Glutamatergic neuron (in vitro differentiated cells): ENCODE results near the gene MSRB1. TPM values are rescaled to one million over a fixed set of nuclear protein-coding genes. Genes with fewer than 3 reads are reported as not detected.

Experiments used
- DNase-seq: peaks from one replicate; pipeline ENCODE4 v3.0.0; 2022
- H3K27ac Mint-ChIP-seq: one replicate; pipeline ENCODE4 v1.8.0; 2020; ENCODE audit warnings: mild to moderate bottlenecking, mixed read lengths, inconsistent platforms; ENCODE audit not compliant: unreplicated experiment
- H3K27me3 Mint-ChIP-seq: one replicate; pipeline ENCODE4 v1.8.0; 2020; ENCODE audit warnings: mild to moderate bottlenecking, moderate library complexity, mixed read lengths, inconsistent platforms; ENCODE audit not compliant: unreplicated experiment
- H3K36me3 Mint-ChIP-seq: one replicate; pipeline ENCODE4 v1.8.0; 2020; ENCODE audit warnings: mild to moderate bottlenecking, mixed read lengths, inconsistent platforms; ENCODE audit not compliant: unreplicated experiment
- H3K4me1 Mint-ChIP-seq: one replicate; pipeline ENCODE4 v1.8.0; 2020; ENCODE audit warnings: mild to moderate bottlenecking, low read depth, mixed read lengths, inconsistent platforms; ENCODE audit not compliant: unreplicated experiment
- H3K4me3 Mint-ChIP-seq: one replicate; pipeline ENCODE4 v1.8.0; 2020; ENCODE audit warnings: mild to moderate bottlenecking, mixed read lengths, inconsistent platforms; ENCODE audit not compliant: unreplicated experiment
- H3K9me3 Mint-ChIP-seq: one replicate; pipeline ENCODE4 v1.8.0; 2020; ENCODE audit warnings: mild to moderate bottlenecking, moderate library complexity, mixed read lengths, inconsistent platforms; ENCODE audit not compliant: unreplicated experiment
- total RNA-seq: library from RNA; stranded (reverse); fragmentation: NEBNext Ultra II Directional; extraction: Animal tissue kit (Norgen Biotek cat#: 25700); gene quantifications from one replicate; pipeline ENCODE4 v1.2.1, GENCODE V29; 2021; ENCODE audit not compliant: unreplicated experiment
- TF ChIP-seq, protein P1 (sequence below): fragments of 200-600 bp; sonication (generic); IDR thresholded peaks from one replicate; pipeline ENCODE4 v1.5.0; 2021; ENCODE audit not compliant: partially characterized antibody, unreplicated experiment

Gene MSRB1
- total RNA-seq, 1 donor from 2014 or later: 50.9 TPM

DNA sequence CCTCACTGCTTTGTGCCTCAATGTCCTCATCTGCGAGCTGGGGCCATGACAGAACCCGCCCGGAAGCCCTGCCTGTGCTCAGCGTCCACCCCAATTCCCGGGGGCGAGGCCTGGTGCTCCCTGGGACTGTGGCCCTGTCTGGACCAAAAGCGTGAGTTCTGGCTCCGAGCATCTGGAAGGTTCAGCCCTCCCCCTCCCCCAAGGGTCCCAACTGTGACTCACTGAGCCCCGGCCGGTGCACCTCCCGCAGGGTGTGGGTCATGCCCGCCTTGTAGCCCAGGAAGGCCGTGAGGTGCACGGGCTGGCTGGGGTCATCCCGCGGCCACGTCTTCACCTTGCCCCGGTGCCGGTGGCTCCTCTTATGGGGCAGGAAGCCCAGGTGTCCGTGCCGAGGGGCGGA, 10.7 kb upstream of the MSRB1 start:
- Mint-ChIP-seq H3K36me3 (no peaks in the 10 kb centered on the region), H3K27ac (no peak overlapping the region), H3K27me3 (peaks cover 2% of the 10 kb centered on the region), H3K9me3 (peaks cover 3% of the 10 kb centered on the region), H3K4me3 (no peak overlapping the region), H3K4me1 (peaks cover 2% of the 10 kb centered on the region)
- TF ChIP-seq, protein P1, sequence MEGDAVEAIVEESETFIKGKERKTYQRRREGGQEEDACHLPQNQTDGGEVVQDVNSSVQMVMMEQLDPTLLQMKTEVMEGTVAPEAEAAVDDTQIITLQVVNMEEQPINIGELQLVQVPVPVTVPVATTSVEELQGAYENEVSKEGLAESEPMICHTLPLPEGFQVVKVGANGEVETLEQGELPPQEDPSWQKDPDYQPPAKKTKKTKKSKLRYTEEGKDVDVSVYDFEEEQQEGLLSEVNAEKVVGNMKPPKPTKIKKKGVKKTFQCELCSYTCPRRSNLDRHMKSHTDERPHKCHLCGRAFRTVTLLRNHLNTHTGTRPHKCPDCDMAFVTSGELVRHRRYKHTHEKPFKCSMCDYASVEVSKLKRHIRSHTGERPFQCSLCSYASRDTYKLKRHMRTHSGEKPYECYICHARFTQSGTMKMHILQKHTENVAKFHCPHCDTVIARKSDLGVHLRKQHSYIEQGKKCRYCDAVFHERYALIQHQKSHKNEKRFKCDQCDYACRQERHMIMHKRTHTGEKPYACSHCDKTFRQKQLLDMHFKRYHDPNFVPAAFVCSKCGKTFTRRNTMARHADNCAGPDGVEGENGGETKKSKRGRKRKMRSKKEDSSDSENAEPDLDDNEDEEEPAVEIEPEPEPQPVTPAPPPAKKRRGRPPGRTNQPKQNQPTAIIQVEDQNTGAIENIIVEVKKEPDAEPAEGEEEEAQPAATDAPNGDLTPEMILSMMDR: no peak
- no peak for DNase-seq

DNA sequence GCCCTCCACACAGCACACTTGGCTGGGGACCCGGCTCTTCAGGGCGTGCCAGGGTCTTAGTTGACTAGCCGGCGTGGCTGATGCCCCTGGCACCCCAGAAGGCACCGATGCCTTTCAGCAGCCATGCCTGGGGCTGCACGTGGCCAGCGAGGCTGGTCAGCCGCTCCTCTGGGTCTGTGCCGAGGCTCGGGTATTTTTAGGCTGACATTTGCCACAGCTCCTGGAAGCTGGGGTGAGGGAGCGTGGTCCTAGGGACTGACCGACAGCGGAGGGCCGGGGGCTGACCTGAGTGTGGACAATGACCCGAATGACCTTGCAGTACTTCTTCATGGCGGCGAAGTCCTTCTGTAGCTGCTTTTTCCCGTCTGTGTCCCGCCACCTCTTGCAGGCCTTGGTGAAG, 7.6 kb upstream of the MSRB1 start:
- no peaks in the 10 kb centered on the region for H3K36me3 Mint-ChIP-seq
- DNase-seq: no peak
- no peak overlapping the region for H3K27ac Mint-ChIP-seq
- TF ChIP-seq, protein P1: no peak
- H3K9me3 Mint-ChIP-seq: peaks cover 3% of the 10 kb centered on the region
- H3K4me1 Mint-ChIP-seq: peaks cover 2% of the 10 kb centered on the region
- H3K27me3 Mint-ChIP-seq: peaks cover 5% of the 10 kb centered on the region
- no peak overlapping the region for H3K4me3 Mint-ChIP-seq

DNA sequence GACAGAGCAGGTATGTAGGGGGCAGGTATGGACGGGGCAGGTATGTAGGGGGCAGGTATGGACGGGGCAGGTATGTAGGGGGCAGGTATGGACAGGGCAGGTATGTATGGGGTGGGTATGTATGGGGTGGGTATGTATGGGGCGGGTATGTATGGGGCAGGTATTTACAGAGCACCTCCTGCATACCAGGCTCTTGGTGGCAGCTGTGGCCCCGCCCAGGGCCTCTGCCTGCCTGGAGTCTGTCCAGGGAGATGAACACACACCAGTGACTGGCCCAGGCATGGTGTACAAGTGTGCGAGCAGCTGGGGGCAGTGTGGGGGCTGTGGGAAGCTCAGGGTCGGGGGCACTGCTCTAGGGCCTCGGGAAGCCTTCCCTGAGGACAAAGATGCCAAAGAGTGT, 7.0 kb upstream of the MSRB1 start:
- peaks cover 2% of the 10 kb centered on the region for H3K4me1 Mint-ChIP-seq
- no peaks in the 10 kb centered on the region for H3K36me3 Mint-ChIP-seq
- TF ChIP-seq, protein P1: no peak
- H3K27me3 Mint-ChIP-seq: peaks cover 5% of the 10 kb centered on the region
- peaks cover 3% of the 10 kb centered on the region for H3K9me3 Mint-ChIP-seq
- DNase-seq: no peak
- H3K4me3 Mint-ChIP-seq: no peak overlapping the region
- no peak overlapping the region for H3K27ac Mint-ChIP-seq

DNA sequence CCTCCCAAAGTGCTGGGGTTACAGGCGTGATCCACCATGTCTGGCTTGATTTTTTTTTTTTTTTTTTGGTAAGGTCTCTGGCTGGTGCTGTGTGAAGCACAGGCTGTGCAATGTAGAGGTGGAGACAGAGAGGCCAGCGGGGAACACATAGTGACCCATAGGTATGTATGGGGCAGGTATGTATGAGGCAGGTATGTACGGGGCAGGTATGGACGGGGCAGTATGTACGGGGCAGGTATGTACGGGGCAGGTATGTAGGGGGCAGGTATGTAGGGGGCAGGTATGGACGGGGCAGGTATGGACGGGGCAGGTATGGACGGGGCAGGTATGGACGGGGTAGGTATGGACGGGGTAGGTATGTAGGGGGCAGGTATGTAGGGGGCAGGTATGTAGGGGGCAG, 6.5 kb upstream of the MSRB1 start:
- no peak overlapping the region for H3K4me3 Mint-ChIP-seq
- no peak overlapping the region for H3K27ac Mint-ChIP-seq
- DNase-seq: no peak
- H3K27me3 Mint-ChIP-seq: peaks cover 5% of the 10 kb centered on the region
- TF ChIP-seq, protein P1: no peak
- peaks cover 3% of the 10 kb centered on the region for H3K9me3 Mint-ChIP-seq
- peaks cover 2% of the 10 kb centered on the region for H3K4me1 Mint-ChIP-seq
- H3K36me3 Mint-ChIP-seq: no peaks in the 10 kb centered on the region

DNA sequence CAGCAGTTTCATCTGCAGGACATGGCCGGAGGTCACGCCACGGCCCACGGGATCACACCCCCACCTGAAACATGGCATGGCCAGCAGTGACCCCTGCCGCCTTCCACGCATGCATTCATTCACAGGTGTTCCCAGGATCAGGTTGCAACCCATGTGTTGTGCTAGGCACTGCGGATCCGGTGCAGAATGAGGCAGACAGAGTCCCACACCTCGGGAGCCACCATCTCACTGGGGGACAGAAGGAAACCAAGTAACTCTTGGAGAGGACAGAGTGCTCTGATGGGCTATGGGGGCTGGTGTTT, 4.3 kb upstream of the MSRB1 start:
- DNase-seq: no peak
- Mint-ChIP-seq H3K36me3 (no peaks in the 10 kb centered on the region), H3K9me3 (peaks cover 3% of the 10 kb centered on the region), H3K27ac (no peak overlapping the region), H3K4me3 (no peak overlapping the region), H3K4me1 (peaks cover 2% of the 10 kb centered on the region), H3K27me3 (peaks cover 3% of the 10 kb centered on the region)
- TF ChIP-seq, protein P1: no peak
